H1 (cell line): Measurements from ENCODE around the gene GLI1.

ENCODE experiments used
- CHD7 ChIP-seq: fragments of 300-600 bp; sonication (generic); IDR thresholded peaks from 2 replicates; pipeline ENCODE4 v1.7.1; 2012; ENCODE audit warnings: low read length, moderate library complexity, mild to moderate bottlenecking, inconsistent platforms; ENCODE audit not compliant: insufficient replicate concordance
- CTCF ChIP-seq, 3 experiments: IDR thresholded peaks; 1 replicate in 2 of 3; 2 replicates in 1 of 3; pipeline versions ENCODE4 v1.5.1 to v1.6.1; 2011; ENCODE audit warnings: low read length in 3 of 3, mild to moderate bottlenecking in 3 of 3, inconsistent platforms in 2 of 3, low read depth in 1 of 3, moderate library complexity in 1 of 3; ENCODE audit not compliant: insufficient read depth in 1 of 3; ENCODE audit errors: control extremely low read depth in 1 of 3
- EP300 ChIP-seq, 2 experiments: IDR thresholded peaks; 1 replicate in 1 of 2; 2 replicates in 1 of 2; pipeline ENCODE4 v1.6.1; 2011 to 2012; ENCODE audit warnings: low read depth in 2 of 2, low read length in 2 of 2, mild to moderate bottlenecking in 2 of 2, borderline replicate concordance in 1 of 2, inconsistent platforms in 1 of 2, moderate library complexity in 1 of 2
- EZH2 ChIP-seq: fragments of 200-600 bp; sonication (generic); IDR thresholded peaks from 2 replicates; pipeline ENCODE4 v1.7.1; 2012; ENCODE audit warnings: low read depth, mild to moderate bottlenecking, moderate library complexity, low read length, inconsistent platforms; ENCODE audit not compliant: severe bottlenecking
- GABPA ChIP-seq: IDR thresholded peaks from 2 replicates; pipeline ENCODE4 v1.6.1; 2011; ENCODE audit warnings: mild to moderate bottlenecking, low read length, moderate library complexity, borderline replicate concordance; ENCODE audit not compliant: insufficient read depth
- JUN ChIP-seq: IDR thresholded peaks from 2 replicates; pipeline ENCODE4 v1.6.1; 2011; ENCODE audit warnings: low read depth, mild to moderate bottlenecking, improper control_type of control experiment, low read length
- KDM1A ChIP-seq: fragments of 200-600, 300-600 bp; sonication (generic); IDR thresholded peaks from 2 replicates; pipeline ENCODE4 v1.7.1; 2016; ENCODE audit warnings: mild to moderate bottlenecking, low read length, borderline replicate concordance
- POLR2A ChIP-seq, 2 experiments: IDR thresholded peaks; 1 replicate in 1 of 2; 2 replicates in 1 of 2; pipeline ENCODE4 v1.6.1; 2011; ENCODE audit warnings: low read depth in 2 of 2, low read length in 2 of 2, mild to moderate bottlenecking in 2 of 2; ENCODE audit errors: control extremely low read depth in 1 of 2
- POLR2AphosphoS5 ChIP-seq: IDR thresholded peaks from 2 replicates; pipeline ENCODE4 v1.6.1; 2011; ENCODE audit warnings: low read depth, low read length
- TAF1 ChIP-seq: IDR thresholded peaks from 2 replicates; pipeline ENCODE4 v1.6.1; 2011; ENCODE audit warnings: mild to moderate bottlenecking, low read depth, low read length
- TF ChIP-seq, protein P1 (sequence below): IDR thresholded peaks from 2 replicates; pipeline ENCODE4 v1.6.1; 2012; ENCODE audit warnings: inconsistent platforms
- TF ChIP-seq, protein P2 (sequence below): IDR thresholded peaks from 2 replicates; pipeline ENCODE4 v1.6.1; 2011; ENCODE audit warnings: low read depth, mild to moderate bottlenecking, low read length; ENCODE audit not compliant: insufficient read depth

DNA sequence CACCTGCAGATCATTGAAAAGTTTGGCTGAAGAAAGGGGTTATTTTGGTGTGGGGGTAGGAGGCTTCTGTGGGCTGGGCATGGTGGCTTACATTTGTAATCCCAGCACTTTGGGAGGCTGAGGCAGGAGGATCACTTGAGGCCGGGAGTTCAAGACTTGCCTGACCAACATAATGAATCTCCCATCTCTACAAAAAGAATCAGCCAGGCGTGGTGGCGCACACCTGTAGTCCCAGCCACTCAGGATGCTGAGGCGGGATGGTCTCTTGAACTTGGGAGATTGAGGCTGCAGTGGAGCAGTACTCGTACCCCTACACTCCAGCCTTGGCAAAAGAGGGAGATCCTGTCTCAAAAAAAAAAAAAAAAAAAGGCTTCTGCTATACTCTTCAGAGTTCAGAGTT, 53.7 kb downstream of the GLI1 start:
- TF ChIP-seq EP300 (IDR thresholded peaks at IDR 0.05; ENCODE audit: borderline replicate concordance in 1 of 2, low read depth in 2 of 2, low read length in 2 of 2) = no peak
- no peak for TF ChIP-seq CTCF (IDR thresholded peaks at IDR 0.05; ENCODE audit: control extremely low read depth in 1 of 3, insufficient read depth in 1 of 3, low read depth in 1 of 3, low read length in 3 of 3)
- no peak for TF ChIP-seq EZH2
- TF ChIP-seq JUN = no peak
- TF ChIP-seq, protein P1, sequence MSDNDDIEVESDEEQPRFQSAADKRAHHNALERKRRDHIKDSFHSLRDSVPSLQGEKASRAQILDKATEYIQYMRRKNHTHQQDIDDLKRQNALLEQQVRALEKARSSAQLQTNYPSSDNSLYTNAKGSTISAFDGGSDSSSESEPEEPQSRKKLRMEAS = no peak
- no peak for TF ChIP-seq KDM1A
- no peak for TF ChIP-seq POLR2A (IDR thresholded peaks at IDR 0.05; ENCODE audit: control extremely low read depth in 1 of 2, low read depth in 2 of 2, low read length in 2 of 2)
- TF ChIP-seq, protein P2, sequence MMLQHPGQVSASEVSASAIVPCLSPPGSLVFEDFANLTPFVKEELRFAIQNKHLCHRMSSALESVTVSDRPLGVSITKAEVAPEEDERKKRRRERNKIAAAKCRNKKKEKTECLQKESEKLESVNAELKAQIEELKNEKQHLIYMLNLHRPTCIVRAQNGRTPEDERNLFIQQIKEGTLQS = no peak
- no peak for TF ChIP-seq GABPA
- TF ChIP-seq TAF1 = no peak
- no peak; the same call in 1 of the 2 replicates for TF ChIP-seq POLR2AphosphoS5
- no peak for TF ChIP-seq CHD7
